Mesendoderm (in vitro differentiated cells): Measurements from ENCODE around the gene CLCN1.
A peak's percentile ranks its signal among the peaks of the same experiment; 100 is the strongest.

Experiments used
- DNase-seq: peaks from one replicate; pipeline ENCODE4 v3.0.0; 2013
- H2AK5ac ChIP-seq: 2 replicates; pipeline ENCODE4 v1.6.1; 2013; ENCODE audit warnings: low read length, inconsistent platforms
- H2BK120ac ChIP-seq: 2 replicates; pipeline ENCODE4 v1.6.1; 2013; ENCODE audit warnings: low read depth, mild to moderate bottlenecking, low read length, moderate library complexity, mixed read lengths
- H2BK15ac ChIP-seq: replicated peaks from 2 replicates; pipeline ENCODE4 v1.6.1; 2013; ENCODE audit warnings: low read depth, mild to moderate bottlenecking, moderate library complexity
- H2BK5ac ChIP-seq: 2 replicates; pipeline ENCODE4 v1.6.1; 2013; ENCODE audit warnings: low read length, inconsistent platforms
- H3K18ac ChIP-seq: 2 replicates; pipeline ENCODE4 v1.6.1; 2013; ENCODE audit warnings: mild to moderate bottlenecking, low read length, mixed read lengths
- H3K23ac ChIP-seq: one replicate; pipeline ENCODE4 v1.6.1; 2013; ENCODE audit warnings: low read length
- H3K27ac ChIP-seq: 2 replicates; pipeline ENCODE4 v1.5.1; 2013; ENCODE audit warnings: low read depth, mild to moderate bottlenecking, inconsistent platforms, low read length, moderate library complexity
- H3K27me3 ChIP-seq: 2 replicates; pipeline ENCODE4 v1.6.1; 2013; ENCODE audit warnings: low read length, control low read depth, mild to moderate bottlenecking, inconsistent platforms; ENCODE audit not compliant: insufficient read depth, poor library complexity
- H3K36me3 ChIP-seq: 2 replicates; pipeline ENCODE4 v1.6.1; 2013; ENCODE audit warnings: low read length, inconsistent platforms; ENCODE audit not compliant: control insufficient read depth, insufficient read depth
- H3K4ac ChIP-seq: one replicate; pipeline ENCODE4 v1.6.1; 2013; ENCODE audit warnings: low read depth, mild to moderate bottlenecking, low read length, moderate library complexity
- H3K4me1 ChIP-seq: 2 replicates; pipeline ENCODE4 v1.6.1; 2013; ENCODE audit warnings: low read depth, low read length, inconsistent platforms; ENCODE audit not compliant: control insufficient read depth
- H3K4me2 ChIP-seq: 2 replicates; pipeline ENCODE4 v1.6.1; 2013; ENCODE audit warnings: low read length
- H3K4me3 ChIP-seq: 2 replicates; pipeline ENCODE4 v1.5.1; 2013; ENCODE audit warnings: mild to moderate bottlenecking, low read length
- H3K56ac ChIP-seq: one replicate; pipeline ENCODE4 v1.6.1; 2013; ENCODE audit warnings: low read length
- H3K79me1 ChIP-seq: 2 replicates; pipeline ENCODE4 v1.6.1; 2013; ENCODE audit warnings: low read length, inconsistent platforms
- H3K79me2 ChIP-seq: 2 replicates; pipeline ENCODE4 v1.6.1; 2013; ENCODE audit warnings: mild to moderate bottlenecking, low read length; ENCODE audit not compliant: control insufficient read depth, insufficient read depth
- H3K9ac ChIP-seq: 2 replicates; pipeline ENCODE4 v1.6.1; 2013; ENCODE audit warnings: low read length, inconsistent platforms
- H4K5ac ChIP-seq: one replicate; pipeline ENCODE4 v1.6.1; 2013; ENCODE audit warnings: low read length
- H4K8ac ChIP-seq: one replicate; pipeline ENCODE4 v1.6.1; 2013; ENCODE audit warnings: low read depth, mild to moderate bottlenecking, control low read depth, low read length, moderate library complexity
- WGBS: extraction: QIAGEN DNeasy Blood & Tissue Kit; methylation state at CpG from one replicate; pipeline ENCODE4 v1.1.7; 2013; ENCODE audit warnings: low lambda C conversion rate, missing lambda C conversion rate; ENCODE audit not compliant: insufficient coverage; ENCODE audit errors: extremely low coverage; 5-methylcytosine and 5-hydroxymethylcytosine counted together

Gene CLCN1

GRCh38 chr7:143346018-143346417, 30.1 kb downstream of the CLCN1 start:
- Histone ChIP-seq H4K8ac (no peak overlapping the region), H3K36me3 (no peaks in the 10 kb centered on the region), H3K27me3 (no peaks in the 10 kb centered on the region), H3K27ac (no peak overlapping the region), H3K4me3 (no peak overlapping the region), H3K79me1 (no peaks in the 10 kb centered on the region), H2BK120ac (no peak overlapping the region), H2AK5ac (no peak overlapping the region), H3K56ac (no peak overlapping the region), H3K18ac (no peak overlapping the region), H3K9ac (no peak overlapping the region), H3K4me1 (no peaks in the 10 kb centered on the region), H3K79me2 (no peaks in the 10 kb centered on the region), H2BK5ac (no peak overlapping the region), H2BK15ac (no peak overlapping the region), H3K23ac (no peak overlapping the region), H3K4me2 (no peak overlapping the region), H4K5ac (peak overlapping the region; percentile 74), H3K4ac (no peak overlapping the region)
- no peak for DNase-seq
- no CpG with 5 or more reads among the region's 4 CpGs for WGBS

DNA sequence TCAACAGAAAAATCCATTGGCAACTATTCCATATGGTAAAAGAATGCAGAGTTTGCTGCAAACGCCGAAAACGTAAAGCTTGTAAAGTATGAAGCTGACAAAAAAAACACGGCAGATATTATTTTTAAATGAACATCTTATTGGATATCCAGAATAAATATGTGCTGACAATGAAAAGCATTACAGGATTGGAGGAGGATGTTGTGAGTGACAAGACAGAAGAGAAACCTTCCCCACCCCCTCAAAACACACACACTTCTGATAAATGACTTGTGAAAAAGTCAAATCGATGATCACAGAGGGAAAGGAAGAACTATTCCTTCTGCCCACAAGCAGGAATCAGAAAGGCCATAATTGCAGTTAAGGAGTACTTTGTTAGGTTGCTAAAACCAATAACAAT, 32.0 kb downstream of the CLCN1 start:
- H3K23ac ChIP-seq, result no peak overlapping the region
- H3K36me3 ChIP-seq, result no peaks in the 10 kb centered on the region
- no peak overlapping the region for H2BK15ac ChIP-seq
- H3K56ac ChIP-seq, result no peak overlapping the region
- no peaks in the 10 kb centered on the region for H3K79me1 ChIP-seq
- no peak overlapping the region for H3K18ac ChIP-seq
- no peak overlapping the region for H3K4me2 ChIP-seq
- no peak overlapping the region for H2BK120ac ChIP-seq
- no peaks in the 10 kb centered on the region for H3K4me1 ChIP-seq
- H3K27ac ChIP-seq, result no peak overlapping the region
- no peak overlapping the region for H3K4ac ChIP-seq
- no peak overlapping the region for H4K5ac ChIP-seq
- H3K4me3 ChIP-seq, result no peak overlapping the region
- H3K27me3 ChIP-seq, result no peaks in the 10 kb centered on the region
- no peak overlapping the region for H2AK5ac ChIP-seq
- DNase-seq, result no peak
- WGBS, result no CpG with 5 or more reads among the region's 5 CpGs
- no peak overlapping the region for H4K8ac ChIP-seq
- H2BK5ac ChIP-seq, result no peak overlapping the region
- no peaks in the 10 kb centered on the region for H3K79me2 ChIP-seq
- no peak overlapping the region for H3K9ac ChIP-seq

- DNase-seq, result no peak
- H3K79me2 ChIP-seq, result no peaks in the 10 kb centered on the region
- no peak overlapping the region for H3K9ac ChIP-seq
- no peak overlapping the region for H4K8ac ChIP-seq
- no peaks in the 10 kb centered on the region for H3K27me3 ChIP-seq
- H3K56ac ChIP-seq, result no peak overlapping the region
- H2BK5ac ChIP-seq, result no peak overlapping the region
- no peak overlapping the region for H3K18ac ChIP-seq
- no peak overlapping the region for H3K4me3 ChIP-seq
- H3K23ac ChIP-seq, result no peak overlapping the region
- no peaks in the 10 kb centered on the region for H3K36me3 ChIP-seq
- no peak overlapping the region for H3K4ac ChIP-seq
- no peak overlapping the region for H3K4me2 ChIP-seq
- H2BK15ac ChIP-seq, result no peak overlapping the region
- no CpG with 5 or more reads among the region's 5 CpGs for WGBS
- H2AK5ac ChIP-seq, result no peak overlapping the region
- H4K5ac ChIP-seq, result no peak overlapping the region
- no peak overlapping the region for H3K27ac ChIP-seq
- no peaks in the 10 kb centered on the region for H3K4me1 ChIP-seq
- H2BK120ac ChIP-seq, result no peak overlapping the region
- no peaks in the 10 kb centered on the region for H3K79me1 ChIP-seq
Observed at GRCh38 chr7:143351060-143351459, 35.1 kb downstream of the CLCN1 start.

DNA sequence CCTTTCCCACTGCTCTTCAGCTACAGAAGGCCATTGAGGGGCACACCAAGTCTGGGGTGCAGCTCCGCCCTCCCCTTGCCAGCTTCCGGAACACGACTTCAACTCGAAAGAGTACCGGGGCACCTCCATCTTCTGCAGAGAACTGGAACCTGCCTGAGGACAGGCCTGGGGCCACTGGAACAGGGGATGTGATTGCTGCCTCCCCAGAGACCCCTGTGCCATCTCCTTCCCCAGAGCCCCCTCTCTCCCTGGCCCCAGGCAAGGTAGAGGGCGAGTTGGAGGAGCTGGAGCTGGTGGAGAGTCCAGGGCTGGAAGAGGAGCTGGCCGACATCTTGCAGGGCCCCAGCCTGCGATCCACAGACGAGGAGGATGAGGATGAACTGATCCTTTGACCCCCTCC, 35.7 kb downstream of the CLCN1 start:
- H2BK15ac ChIP-seq, result no peak overlapping the region
- H2AK5ac ChIP-seq, result no peak overlapping the region
- H3K4me1 ChIP-seq, result no peaks in the 10 kb centered on the region
- no peak overlapping the region for H3K27ac ChIP-seq
- H3K36me3 ChIP-seq, result no peaks in the 10 kb centered on the region
- no peak overlapping the region for H3K18ac ChIP-seq
- H2BK120ac ChIP-seq, result no peak overlapping the region
- H2BK5ac ChIP-seq, result no peak overlapping the region
- H3K9ac ChIP-seq, result no peak overlapping the region
- H3K4me2 ChIP-seq, result no peak overlapping the region
- H4K5ac ChIP-seq, result no peak overlapping the region
- H3K4me3 ChIP-seq, result no peak overlapping the region
- H4K8ac ChIP-seq, result no peak overlapping the region
- no peaks in the 10 kb centered on the region for H3K79me2 ChIP-seq
- H3K56ac ChIP-seq, result no peak overlapping the region
- no peak overlapping the region for H3K23ac ChIP-seq
- no CpG with 5 or more reads among the region's 9 CpGs for WGBS
- DNase-seq, result no peak
- no peaks in the 10 kb centered on the region for H3K79me1 ChIP-seq
- no peaks in the 10 kb centered on the region for H3K27me3 ChIP-seq
- H3K4ac ChIP-seq, result no peak overlapping the region

DNA sequence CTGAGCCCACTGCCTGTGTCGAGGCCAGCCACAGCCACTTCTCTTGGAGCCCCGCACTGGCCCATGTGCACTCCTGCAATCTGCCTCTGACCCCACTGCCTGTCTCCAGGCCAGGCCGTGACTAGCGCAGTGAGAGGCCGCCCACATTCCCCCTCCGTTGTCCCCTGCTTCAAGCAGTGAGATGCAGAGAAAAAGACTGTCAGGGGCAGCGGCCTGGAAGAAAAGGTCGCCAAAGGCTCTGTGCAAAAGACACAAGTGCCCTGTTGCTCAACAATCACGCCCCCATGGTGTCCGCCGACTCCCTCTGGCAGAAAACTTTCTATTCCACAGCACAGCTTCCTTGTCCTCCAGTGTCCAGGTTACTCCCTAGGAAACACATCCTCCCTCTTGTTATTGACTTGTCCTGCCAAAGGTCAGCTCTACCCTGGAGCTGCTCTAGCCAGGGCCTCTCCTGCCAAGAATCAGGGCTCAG, 36.7 kb downstream of the CLCN1 start:
- no peaks in the 10 kb centered on the region for H3K79me1 ChIP-seq
- H3K4ac ChIP-seq, result no peak overlapping the region
- no peaks in the 10 kb centered on the region for H3K27me3 ChIP-seq
- no peak overlapping the region for H3K23ac ChIP-seq
- no peak overlapping the region for H2AK5ac ChIP-seq
- no peak overlapping the region for H3K4me3 ChIP-seq
- H3K9ac ChIP-seq, result no peak overlapping the region
- no peaks in the 10 kb centered on the region for H3K36me3 ChIP-seq
- no peak overlapping the region for H3K18ac ChIP-seq
- no peak overlapping the region for H2BK5ac ChIP-seq
- H4K8ac ChIP-seq, result no peak overlapping the region
- H3K4me2 ChIP-seq, result no peak overlapping the region
- no peak overlapping the region for H2BK120ac ChIP-seq
- no peak overlapping the region for H4K5ac ChIP-seq
- no peaks in the 10 kb centered on the region for H3K79me2 ChIP-seq
- no peak for DNase-seq
- no CpG with 5 or more reads among the region's 11 CpGs for WGBS
- no peak overlapping the region for H2BK15ac ChIP-seq
- H3K56ac ChIP-seq, result no peak overlapping the region
- no peak overlapping the region for H3K27ac ChIP-seq
- no peaks in the 10 kb centered on the region for H3K4me1 ChIP-seq

- Histone ChIP-seq H3K56ac (no peak overlapping the region), H2BK15ac (no peak overlapping the region), H3K79me1 (no peaks in the 10 kb centered on the region), H3K23ac (no peak overlapping the region), H3K4me2 (no peak overlapping the region), H3K4me1 (no peaks in the 10 kb centered on the region), H3K27me3 (no peaks in the 10 kb centered on the region), H4K8ac (no peak overlapping the region), H2AK5ac (no peak overlapping the region), H4K5ac (no peak overlapping the region), H3K36me3 (no peaks in the 10 kb centered on the region), H2BK5ac (no peak overlapping the region), H2BK120ac (no peak overlapping the region), H3K79me2 (no peaks in the 10 kb centered on the region), H3K27ac (no peak overlapping the region), H3K18ac (no peak overlapping the region), H3K4ac (no peak overlapping the region), H3K9ac (no peak overlapping the region), H3K4me3 (no peak overlapping the region)
- WGBS, result no CpG with 5 or more reads among the region's 8 CpGs
- no peak for DNase-seq
Observed at GRCh38 chr7:143354376-143354775, 38.5 kb downstream of the CLCN1 start.
